ENCODE results near the gene MDN1. TPM values are rescaled to one million over a fixed set of nuclear protein-coding genes. Genes with fewer than 3 reads are reported as not detected.

Gene MDN1
- total and polyA plus RNA-seq, 2 of the 4 experiments (the other 2 are of a cell fraction): 7.7 to 26.7 TPM

DNA sequence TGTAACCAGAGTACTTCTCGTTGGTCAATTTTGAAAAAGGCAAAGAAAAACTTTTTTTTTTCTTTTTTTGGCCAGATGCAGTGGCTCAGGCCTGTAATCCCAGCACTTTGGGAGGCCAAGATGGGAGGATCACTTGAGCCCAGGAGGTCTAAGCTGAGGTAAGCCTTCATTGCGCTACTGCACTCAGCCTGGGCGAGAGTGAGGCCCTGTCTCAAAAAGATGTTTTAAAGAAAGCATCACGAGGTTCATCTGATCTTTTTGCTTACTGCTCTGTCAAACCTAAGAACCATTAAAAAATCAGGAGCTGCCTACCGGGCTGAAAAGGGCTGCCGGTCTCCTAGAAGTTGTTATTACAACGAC, 181.7 kb downstream of the MDN1 start:
- Histone ChIP-seq H2BK120ac (ENCODE audit: low read depth, low read length) (no peak overlapping the region), H3K9ac (ENCODE audit: low read depth, low read length) (peak overlapping the region; percentile 85), H3K4me2 (ENCODE audit: low read depth, low read length) (peak overlapping the region; percentile 77), H4K91ac (ENCODE audit: insufficient read depth, low read depth, low read length) (peak overlapping the region; percentile 43), H3K4me3 (ENCODE audit: insufficient read depth, low read depth, low read length) (peak overlapping the region; percentile 79), H3K23ac (ENCODE audit: low read depth, low read length) (peak overlapping the region; percentile 65), H3K4me1 (ENCODE audit: control insufficient read depth, insufficient read depth, low read length) (no peaks in the 10 kb centered on the region; the same call in 1 of the 2 replicates), H3K9me1 (ENCODE audit: insufficient read depth, low read length) (no peaks in the 10 kb centered on the region), H3K14ac (replicated peaks; ENCODE audit: low read depth, low read length) (peak overlapping the region; percentile 69), H2BK15ac (ENCODE audit: low read depth, low read length) (no peak overlapping the region), H4K5ac (ENCODE audit: low read depth, low read length) (peak overlapping the region; percentile 22), H2AK5ac (ENCODE audit: low read depth, low read length) (peak overlapping the region; percentile 33; the same call in 1 of the 2 replicates), H3K56ac (ENCODE audit: extremely low read depth, insufficient read depth, low read length) (peak overlapping the region; percentile 77), H3K79me1 (ENCODE audit: low read depth in 1 of 2, low read length in 2 of 2) (peaks cover 10 to 13% of the 10 kb centered on the region in 2 experiments; a peak in 3 of 4 replicates), H2AK9ac (replicated peaks; ENCODE audit: low read depth, low read length, poor library complexity) (peak overlapping the region; percentile 33), H3K4ac (ENCODE audit: low read depth, low read length) (peak overlapping the region; percentile 61), H4K20me1 (ENCODE audit: insufficient read depth, low read length) (no peaks in the 10 kb centered on the region), H3K9me3 (ENCODE audit: control insufficient read depth, insufficient read depth, low read length) (no peaks in the 10 kb centered on the region), H3K18ac (ENCODE audit: low read depth, low read length) (0 out of 2 replicates have a peak overlapping the region, but pooled peaks have one; percentile 5), H3K27me3 (ENCODE audit: control insufficient read depth, insufficient read depth, low read length) (no peaks in the 10 kb centered on the region), H2BK5ac (ENCODE audit: low read depth, low read length, poor library complexity, severe bottlenecking) (peak overlapping the region; percentile 31), H3K27ac (ENCODE audit: insufficient read depth, low read length) (peak overlapping the region; percentile 89), H2AFZ (replicated peaks; ENCODE audit: low read length, poor library complexity) (peak overlapping the region; percentile 99), H3K36me3 (ENCODE audit: control insufficient read depth, insufficient read depth, low read length) (no peaks in the 10 kb centered on the region), H2BK20ac (ENCODE audit: low read depth, low read length) (no peak overlapping the region), H4K8ac (ENCODE audit: low read depth in 2 of 2, low read length in 2 of 2) (peak overlapping the region; percentile 57 to 99)
- ChIA-PET POLR2A (ENCODE audit: unreplicated experiment) (no interaction called here), CTCF (interaction anchor here (1.1 kb wide), 1 partner anchor 10 kb away, joined by 4 read pairs; no protein-coding TSS in a partner anchor)
- 33% methylated on average over 3 of the region's 7 CpGs; no CpG with 5 or more reads in 1 of the 2 experiments for WGBS, 2 experiments (ENCODE audit: extremely low coverage in 2 of 2, insufficient read length in 1 of 2)
- dilution Hi-C loops (cut with HindIII; ENCODE audit: low sequenced_read_pairs, unreplicated experiment) (no loop called here), intact Hi-C loops (cut with micrococcal nuclease) (no loop called here), in situ Hi-C loops (cut with MboI; ENCODE audit: low sequenced_read_pairs) (no loop called here)
- DNase-seq: no peak
- peak; percentile 1; the same call in 1 of the 2 replicates for ATAC-seq (ENCODE audit: low read depth)
- no TSS peak for BruUV-seq (replicated peaks)
- no peak for TF ChIP-seq CEBPB (IDR thresholded peaks at IDR 0.05; ENCODE audit: low read depth, low read length)
- no peak for TF ChIP-seq MAFK (IDR thresholded peaks at IDR 0.05; ENCODE audit: low read depth, low read length)
- TF ChIP-seq, protein P1, sequence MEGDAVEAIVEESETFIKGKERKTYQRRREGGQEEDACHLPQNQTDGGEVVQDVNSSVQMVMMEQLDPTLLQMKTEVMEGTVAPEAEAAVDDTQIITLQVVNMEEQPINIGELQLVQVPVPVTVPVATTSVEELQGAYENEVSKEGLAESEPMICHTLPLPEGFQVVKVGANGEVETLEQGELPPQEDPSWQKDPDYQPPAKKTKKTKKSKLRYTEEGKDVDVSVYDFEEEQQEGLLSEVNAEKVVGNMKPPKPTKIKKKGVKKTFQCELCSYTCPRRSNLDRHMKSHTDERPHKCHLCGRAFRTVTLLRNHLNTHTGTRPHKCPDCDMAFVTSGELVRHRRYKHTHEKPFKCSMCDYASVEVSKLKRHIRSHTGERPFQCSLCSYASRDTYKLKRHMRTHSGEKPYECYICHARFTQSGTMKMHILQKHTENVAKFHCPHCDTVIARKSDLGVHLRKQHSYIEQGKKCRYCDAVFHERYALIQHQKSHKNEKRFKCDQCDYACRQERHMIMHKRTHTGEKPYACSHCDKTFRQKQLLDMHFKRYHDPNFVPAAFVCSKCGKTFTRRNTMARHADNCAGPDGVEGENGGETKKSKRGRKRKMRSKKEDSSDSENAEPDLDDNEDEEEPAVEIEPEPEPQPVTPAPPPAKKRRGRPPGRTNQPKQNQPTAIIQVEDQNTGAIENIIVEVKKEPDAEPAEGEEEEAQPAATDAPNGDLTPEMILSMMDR (conservative IDR thresholded peaks at IDR 0.05; ENCODE audit: low read depth, low read length): no peak
- TF ChIP-seq CHD1 (IDR thresholded peaks at IDR 0.05; ENCODE audit: low read depth, low read length): no peak
- TF ChIP-seq, protein P2, sequence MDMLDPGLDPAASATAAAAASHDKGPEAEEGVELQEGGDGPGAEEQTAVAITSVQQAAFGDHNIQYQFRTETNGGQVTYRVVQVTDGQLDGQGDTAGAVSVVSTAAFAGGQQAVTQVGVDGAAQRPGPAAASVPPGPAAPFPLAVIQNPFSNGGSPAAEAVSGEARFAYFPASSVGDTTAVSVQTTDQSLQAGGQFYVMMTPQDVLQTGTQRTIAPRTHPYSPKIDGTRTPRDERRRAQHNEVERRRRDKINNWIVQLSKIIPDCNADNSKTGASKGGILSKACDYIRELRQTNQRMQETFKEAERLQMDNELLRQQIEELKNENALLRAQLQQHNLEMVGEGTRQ (IDR thresholded peaks at IDR 0.05; ENCODE audit: low read depth, low read length): no peak
- no peak for TF ChIP-seq RAD21 (IDR thresholded peaks at IDR 0.05; ENCODE audit: low read length)
- TF ChIP-seq MAZ (IDR thresholded peaks at IDR 0.05; ENCODE audit: borderline replicate concordance, low read depth, low read length): no peak
- no peak for TF ChIP-seq RFX5 (IDR thresholded peaks at IDR 0.05; ENCODE audit: low read depth, low read length)
- TF ChIP-seq, protein P3, sequence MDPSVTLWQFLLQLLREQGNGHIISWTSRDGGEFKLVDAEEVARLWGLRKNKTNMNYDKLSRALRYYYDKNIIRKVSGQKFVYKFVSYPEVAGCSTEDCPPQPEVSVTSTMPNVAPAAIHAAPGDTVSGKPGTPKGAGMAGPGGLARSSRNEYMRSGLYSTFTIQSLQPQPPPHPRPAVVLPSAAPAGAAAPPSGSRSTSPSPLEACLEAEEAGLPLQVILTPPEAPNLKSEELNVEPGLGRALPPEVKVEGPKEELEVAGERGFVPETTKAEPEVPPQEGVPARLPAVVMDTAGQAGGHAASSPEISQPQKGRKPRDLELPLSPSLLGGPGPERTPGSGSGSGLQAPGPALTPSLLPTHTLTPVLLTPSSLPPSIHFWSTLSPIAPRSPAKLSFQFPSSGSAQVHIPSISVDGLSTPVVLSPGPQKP (IDR thresholded peaks at IDR 0.05; ENCODE audit: borderline replicate concordance, low read depth, low read length): no peak
- no peak for TF ChIP-seq BHLHE40 (IDR thresholded peaks at IDR 0.05; ENCODE audit: low read depth, low read length)
- TF ChIP-seq MXI1 (IDR thresholded peaks at IDR 0.05; ENCODE audit: borderline replicate concordance, low read depth, low read length): no peak
- TF ChIP-seq NFE2L2 (IDR thresholded peaks at IDR 0.05; ENCODE audit: low read depth, low read length): no peak
- TF ChIP-seq RCOR1 (IDR thresholded peaks at IDR 0.05; ENCODE audit: insufficient replicate concordance, low read length): no peak
- TF ChIP-seq POLR2A (IDR thresholded peaks at IDR 0.05; ENCODE audit: low read depth, low read length): no peak
- no peak for TF ChIP-seq FOS (IDR thresholded peaks at IDR 0.05; ENCODE audit: low read depth, low read length)
- TF ChIP-seq SMC3 (IDR thresholded peaks at IDR 0.05; ENCODE audit: low read depth, low read length): no peak
